GM20000 (cell line): ENCODE measurements around the gene TBC1D1.

Source experiments
- DNase-seq: peaks from one replicate; pipeline ENCODE4 v3.0.0; 2012; ENCODE audit warnings: low spot score
- TF ChIP-seq, protein P1 (sequence below): IDR thresholded peaks from 2 replicates; pipeline ENCODE4 v1.5.1; 2012; ENCODE audit warnings: mild to moderate bottlenecking, control low read depth; ENCODE audit errors: extremely low read depth, missing control alignments

The TBC1D1 gene

DNA sequence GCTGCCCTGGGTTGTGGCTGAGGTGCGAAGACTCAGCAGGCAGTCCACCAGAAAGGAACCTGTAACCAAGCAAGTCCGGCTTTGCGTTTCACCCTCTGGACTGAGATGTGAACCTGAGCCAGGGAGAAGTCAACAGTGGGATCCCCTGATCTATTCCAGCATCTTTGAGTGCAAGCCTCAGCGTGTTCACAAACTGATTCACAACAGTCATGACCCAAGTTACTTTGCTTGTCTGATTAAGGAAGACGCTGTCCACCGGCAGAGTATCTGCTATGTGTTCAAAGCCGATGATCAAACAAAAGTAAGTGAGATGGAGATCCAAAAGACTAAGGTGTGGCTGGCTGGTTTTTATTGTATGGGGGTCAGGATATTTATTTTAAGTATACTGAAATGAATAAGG is 11.3 kb downstream of the TBC1D1 start:
- TF ChIP-seq, protein P1, sequence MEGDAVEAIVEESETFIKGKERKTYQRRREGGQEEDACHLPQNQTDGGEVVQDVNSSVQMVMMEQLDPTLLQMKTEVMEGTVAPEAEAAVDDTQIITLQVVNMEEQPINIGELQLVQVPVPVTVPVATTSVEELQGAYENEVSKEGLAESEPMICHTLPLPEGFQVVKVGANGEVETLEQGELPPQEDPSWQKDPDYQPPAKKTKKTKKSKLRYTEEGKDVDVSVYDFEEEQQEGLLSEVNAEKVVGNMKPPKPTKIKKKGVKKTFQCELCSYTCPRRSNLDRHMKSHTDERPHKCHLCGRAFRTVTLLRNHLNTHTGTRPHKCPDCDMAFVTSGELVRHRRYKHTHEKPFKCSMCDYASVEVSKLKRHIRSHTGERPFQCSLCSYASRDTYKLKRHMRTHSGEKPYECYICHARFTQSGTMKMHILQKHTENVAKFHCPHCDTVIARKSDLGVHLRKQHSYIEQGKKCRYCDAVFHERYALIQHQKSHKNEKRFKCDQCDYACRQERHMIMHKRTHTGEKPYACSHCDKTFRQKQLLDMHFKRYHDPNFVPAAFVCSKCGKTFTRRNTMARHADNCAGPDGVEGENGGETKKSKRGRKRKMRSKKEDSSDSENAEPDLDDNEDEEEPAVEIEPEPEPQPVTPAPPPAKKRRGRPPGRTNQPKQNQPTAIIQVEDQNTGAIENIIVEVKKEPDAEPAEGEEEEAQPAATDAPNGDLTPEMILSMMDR: no peak
- DNase-seq: no peak

DNA sequence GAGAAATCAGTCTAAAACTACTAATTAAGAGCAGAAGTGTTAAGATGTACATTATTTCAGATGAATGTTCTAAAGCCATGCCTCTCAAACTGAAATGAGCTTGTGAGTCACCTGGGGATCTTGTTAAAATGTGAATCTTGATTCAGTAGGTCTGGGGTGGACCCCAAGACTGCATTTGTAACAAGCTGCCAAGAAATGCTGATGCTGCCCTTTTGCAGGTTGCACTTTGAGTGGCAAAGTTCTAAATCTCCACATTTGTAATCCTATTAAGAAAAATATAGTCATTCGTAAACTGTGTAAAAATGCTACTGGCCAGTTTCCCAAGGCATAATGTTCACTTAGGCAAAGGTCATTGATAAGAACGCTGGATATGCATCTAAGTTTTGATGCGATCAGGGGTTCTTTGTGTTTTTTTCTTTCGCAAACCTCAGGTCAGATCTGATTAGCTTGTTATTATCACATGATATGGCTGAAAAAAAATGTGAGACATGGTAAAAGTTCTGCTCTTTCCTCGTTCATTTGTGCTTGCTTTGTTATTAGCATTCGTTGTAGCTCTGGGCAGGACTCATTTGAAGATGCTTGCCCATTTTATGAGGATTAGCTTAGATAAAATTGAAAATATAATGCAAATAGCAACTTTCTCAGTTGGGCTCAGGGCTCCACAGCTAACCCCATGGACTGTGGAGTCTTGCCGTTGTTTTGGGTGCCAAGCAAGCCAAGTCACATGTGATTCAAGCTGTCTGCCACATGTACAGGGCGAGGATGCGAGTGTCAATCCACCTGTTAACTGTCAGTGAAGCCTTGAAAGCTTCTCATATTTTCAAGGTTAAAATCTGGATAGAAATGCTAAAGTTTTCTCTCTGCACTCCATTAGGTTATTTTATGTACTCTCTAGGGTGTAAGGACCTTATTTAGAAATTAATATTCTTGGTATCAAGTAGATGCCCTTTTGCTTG is 12.1 kb downstream of the TBC1D1 start:
- DNase-seq: no peak
- TF ChIP-seq, protein P1: no peak

DNA sequence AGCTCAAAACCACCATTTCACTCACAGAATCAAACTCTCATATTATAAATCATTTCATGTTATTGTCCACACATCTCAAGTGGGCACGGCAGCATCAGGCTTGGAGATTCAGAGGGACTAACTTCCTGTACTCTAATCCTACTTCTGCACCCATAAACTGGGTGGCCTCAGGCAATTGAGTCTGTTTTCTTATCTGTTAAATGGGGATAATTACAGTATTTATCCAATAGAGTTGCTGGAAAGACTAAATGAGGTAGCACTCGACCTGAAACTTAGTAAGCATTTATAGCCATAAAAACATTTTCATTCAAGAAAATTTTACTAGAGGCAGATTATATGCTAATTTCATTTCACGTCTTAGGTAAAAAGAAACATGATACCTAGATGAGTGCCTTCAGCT is 13.0 kb downstream of the TBC1D1 start:
- TF ChIP-seq, protein P1: no peak
- no peak for DNase-seq

DNA sequence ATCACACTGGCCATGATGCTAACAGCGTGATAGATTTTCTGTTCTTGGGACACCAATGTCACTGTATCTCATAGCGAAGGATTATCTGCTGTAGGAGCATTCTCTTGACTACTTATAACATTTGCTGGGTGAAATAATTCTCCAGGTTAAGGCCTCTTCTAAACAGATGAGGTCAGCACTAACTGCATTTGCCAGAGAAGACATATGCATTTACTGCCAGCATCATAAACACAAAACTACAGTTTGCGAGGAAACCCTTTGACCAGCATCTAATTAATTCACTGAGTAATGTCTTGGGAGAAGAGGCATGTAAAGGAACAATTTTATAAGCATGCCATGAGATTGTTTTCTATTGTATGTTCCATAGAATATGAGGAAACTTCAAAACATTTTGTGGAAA is 13.9 kb downstream of the TBC1D1 start:
- TF ChIP-seq, protein P1: no peak
- DNase-seq: no peak

DNA sequence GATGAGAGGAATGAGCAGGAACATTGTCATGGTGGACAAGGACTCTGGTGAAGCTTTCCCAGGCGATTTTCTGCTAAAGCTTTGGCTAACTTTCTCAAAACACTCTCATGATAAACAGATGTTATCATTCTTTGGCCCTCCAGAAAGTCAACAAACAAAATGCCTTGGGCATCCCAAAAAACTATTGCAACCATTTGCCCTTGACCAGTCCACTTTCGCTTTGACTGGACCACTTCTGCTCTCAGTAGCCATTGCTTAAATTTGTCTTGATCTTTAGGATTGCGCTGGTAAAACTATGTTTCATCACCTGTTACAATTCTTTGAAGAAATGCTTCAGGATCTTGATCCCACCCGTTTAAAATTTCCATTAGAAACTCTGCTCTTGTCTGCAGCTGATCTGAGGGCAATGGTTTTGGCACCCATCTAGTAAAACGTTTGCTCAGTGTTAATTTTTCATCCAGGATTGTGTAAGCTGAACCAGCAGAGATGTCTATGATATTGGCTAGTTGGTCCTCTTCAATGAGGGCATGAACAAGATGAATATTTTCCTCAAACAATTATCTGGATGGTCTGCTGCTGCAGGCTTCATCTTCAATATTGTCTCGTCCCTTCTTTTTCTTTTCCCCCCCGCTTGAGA is 14.8 kb downstream of the TBC1D1 start:
- TF ChIP-seq, protein P1: no peak

DNA sequence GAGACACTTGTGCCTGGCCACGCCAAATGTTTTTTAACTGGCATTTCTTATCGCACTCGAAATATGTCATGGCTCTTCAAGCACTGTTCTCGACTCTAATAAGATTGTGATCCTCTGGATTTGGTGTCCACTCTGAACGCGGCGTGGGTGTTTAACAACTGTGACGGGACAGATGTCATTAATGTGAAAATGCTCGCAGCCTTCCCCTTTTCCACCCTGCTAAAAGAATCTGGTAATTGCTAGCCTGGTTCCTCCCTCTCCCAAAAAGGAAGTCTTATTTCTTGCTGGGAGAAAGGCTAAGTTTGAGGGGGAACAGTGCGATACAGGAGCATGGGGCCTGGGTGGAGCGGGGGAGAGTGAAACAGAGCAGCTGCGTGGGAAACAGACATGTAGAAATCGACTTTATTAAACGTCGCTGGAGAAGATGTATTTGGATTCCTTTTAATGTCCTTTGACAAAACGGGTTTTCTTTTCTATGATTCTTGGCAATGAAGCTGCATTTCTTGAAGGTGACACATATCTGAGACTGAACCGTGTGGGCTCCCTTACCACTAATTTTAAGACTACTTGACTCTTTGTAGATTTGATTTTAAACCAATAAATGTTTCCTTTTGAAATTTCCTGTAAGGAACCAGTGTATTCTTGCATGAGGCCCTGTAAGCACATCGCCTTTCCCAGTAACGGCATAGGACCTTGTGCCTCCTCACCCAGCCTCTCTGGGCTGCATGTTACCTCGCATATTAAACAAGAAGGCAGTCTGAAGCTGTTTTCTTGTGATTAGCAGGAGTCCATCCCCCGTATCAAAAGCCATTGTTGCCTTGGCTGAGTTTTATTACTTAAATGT is 17.8 kb downstream of the TBC1D1 start:
- no peak for DNase-seq
- TF ChIP-seq, protein P1: no peak

More for the DNA sequence above, 14.8 kb downstream of the TBC1D1 start:
- no peak for DNase-seq
